GM12878 (cell line): ENCODE results near the gene C5orf15. TPM values are rescaled to one million over a fixed set of nuclear protein-coding genes. Genes with fewer than 3 reads are reported as not detected.

Source experiments
- ATAC-seq: fragments of 200-7000 bp; cut with Tn5 transposase; 3 replicates; pipeline ENCODE4 v1.9.1; 2020; ENCODE audit warnings: mild to moderate bottlenecking, moderate library complexity
- BruUV-seq: library from RNA; stranded (reverse); fragments of 400-500 nt; replicated peaks from 2 replicates; lab custom pipeline; 2021; lab: Mats Ljungman, UMichigan
- CTCF ChIA-PET: fragments of 300-600 bp; sonication (Branson Sonifier 250); formaldehyde crosslinking; extraction: SDS; loops from one replicate; lab custom pipeline; 2021; ENCODE audit warnings: inconsistent platforms; lab: Yijun Ruan, JAX
- POLR2A ChIA-PET: fragments of 350-600 bp; formaldehyde crosslinking; extraction: SDS; loops from one replicate; lab custom pipeline; 2021; ENCODE audit warnings: inconsistent platforms; lab: Charles Lee
- RAD21 ChIA-PET: fragments of 300-600 bp; sonication (Branson Sonifier 250); formaldehyde crosslinking; loops from one replicate; lab custom pipeline; 2023; ENCODE audit warnings: antibody characterized with exemption; ENCODE audit not compliant: unreplicated experiment; lab: Charles Lee
- SMC1A ChIA-PET: fragments of 300-600 bp; sonication (Branson Sonifier 250); formaldehyde crosslinking; loops from one replicate; lab custom pipeline; 2023; ENCODE audit not compliant: unreplicated experiment, uncharacterized antibody; lab: Charles Lee
- DNase-seq: peaks from one replicate; pipeline ENCODE4 v3.0.0-alpha.2; 2011; ENCODE audit warnings: low read depth, low spot score
- FAIRE-seq: peaks from 3 replicates; lab custom pipeline; 2011; peaks lifted over from hg19 to GRCh38; lab: Jason Lieb, UNC
- H2AFZ ChIP-seq: 2 replicates; pipeline ENCODE4 v1.6.0; 2011; ENCODE audit warnings: low read depth, low read length, control low read depth; ENCODE audit not compliant: control insufficient read depth
- H3K27ac ChIP-seq: 2 replicates; pipeline ENCODE4 v1.5.1; 2011; ENCODE audit warnings: control low read depth; ENCODE audit not compliant: control insufficient read depth, insufficient read depth
- H3K27me3 ChIP-seq, 2 experiments: replicated peaks in 1 of 2; 2 replicates each; pipeline versions ENCODE4 v1.6.0 to v1.6.1; 2011; ENCODE audit warnings: low read length in 1 of 2; ENCODE audit not compliant: control insufficient read depth in 2 of 2, insufficient read depth in 2 of 2
- H3K36me3 ChIP-seq, 2 experiments: 2 replicates each; pipeline ENCODE4 v1.5.1; 2011; ENCODE audit warnings: low read length in 1 of 2; ENCODE audit not compliant: control insufficient read depth in 2 of 2, insufficient read depth in 2 of 2
- H3K4me1 ChIP-seq: 2 replicates; pipeline ENCODE4 v1.6.1; 2011; ENCODE audit warnings: mild to moderate bottlenecking, low read length, moderate library complexity, mixed read lengths; ENCODE audit not compliant: control insufficient read depth, insufficient read depth
- H3K4me2 ChIP-seq: 2 replicates; pipeline ENCODE4 v1.6.0; 2011; ENCODE audit warnings: control low read depth; ENCODE audit not compliant: control insufficient read depth, insufficient read depth
- H3K4me3 ChIP-seq: fragments of 200-600 bp; sonication (generic); 2 replicates; pipeline ENCODE4 v1.5.1; 2016
- H3K79me2 ChIP-seq: 2 replicates; pipeline ENCODE4 v1.6.0; 2011; ENCODE audit warnings: low read length; ENCODE audit not compliant: control insufficient read depth, insufficient read depth
- H3K9ac ChIP-seq: 2 replicates; pipeline ENCODE4 v1.8.0; 2011; ENCODE audit warnings: low read length, control low read depth, mixed read lengths; ENCODE audit not compliant: control insufficient read depth, insufficient read depth
- H3K9me3 ChIP-seq: replicated peaks from 3 replicates; pipeline ENCODE4 v1.5.1; 2011; ENCODE audit warnings: mild to moderate bottlenecking, low read length; ENCODE audit not compliant: control insufficient read depth, insufficient read depth
- H4K20me1 ChIP-seq: 2 replicates; pipeline ENCODE4 v1.6.0; 2011; ENCODE audit not compliant: control insufficient read depth, insufficient read depth
- CREM ChIP-seq: IDR thresholded peaks from 2 replicates; pipeline ENCODE4 v1.6.1; 2014; ENCODE audit warnings: antibody characterized with exemption, low read depth
- CTCF ChIP-seq, 3 experiments: IDR thresholded peaks in 2 of 3; conservative IDR thresholded peaks in 1 of 3; 2 replicates each; pipeline ENCODE4 v1.5.1; 2011; ENCODE audit warnings: low read depth in 3 of 3, low read length in 3 of 3, mild to moderate bottlenecking in 3 of 3, control low read depth in 2 of 3, moderate library complexity in 2 of 3, inconsistent platforms in 1 of 3, mixed read lengths in 1 of 3; ENCODE audit not compliant: control insufficient read depth in 2 of 3, insufficient read depth in 1 of 3; ENCODE audit errors: extremely low read depth in 1 of 3
- PML ChIP-seq: IDR thresholded peaks from 2 replicates; pipeline ENCODE4 v1.6.1; 2012; ENCODE audit warnings: low read length, inconsistent platforms
- POU2F2 ChIP-seq: IDR thresholded peaks from 3 replicates; pipeline ENCODE4 v1.6.1; 2011; ENCODE audit warnings: low read depth, mild to moderate bottlenecking, low read length, borderline replicate concordance
- WGBS: methylation state at CpG from one replicate; pipeline ENCODE4 v1.1.6; 2016; ENCODE audit warnings: low lambda C conversion rate; ENCODE audit not compliant: insufficient replicate concordance, insufficient coverage; ENCODE audit errors: missing lambda C conversion rate; 5-methylcytosine and 5-hydroxymethylcytosine counted together
- in situ Hi-C: fragments of 300-500 bp; cut with MboI; formaldehyde crosslinking; loops from 9 replicates; pipeline ENCODE4 v1.14.3; 2018; ENCODE audit warnings: mixed read lengths
- intact Hi-C: fragments of 100-400 bp; cut with micrococcal nuclease; formaldehyde crosslinking; loops from one replicate; pipeline ENCODE4 v1.14.2; 2022; ENCODE audit not compliant: unreplicated experiment
- polyA plus RNA-seq, 11 experiments: library from polyadenylated mRNA; depleted of rRNA in 4 of 11; unstranded in 6 of 11; stranded (reverse) in 5 of 11; fragments of >200 nt; fragmentation: Nextera tagmentation in 4 of 11; fragmentation: Illumina TruSeq in 1 of 11; extraction: Ambion mirVana in 4 of 11; extraction: Trizol in 1 of 11; gene quantifications; 1 replicate in 1 of 11; 2 replicates in 10 of 11; pipeline versions ENCODE4 v1.2.1 to v1.2.3, GENCODE V29; 2011 to 2016; ENCODE audit warnings: inconsistent platforms in 2 of 11, missing spikeins in 2 of 11, low read depth in 1 of 11
- total RNA-seq, 4 experiments: library from RNA; depleted of rRNA in 3 of 4; stranded (reverse); fragments of >200 nt in 3 of 4; fragmentation: Illumina TruSeq in 1 of 4; extraction: Trizol in 1 of 4; gene quantifications; 2 replicates each; pipeline versions ENCODE4 v1.2.1 to v1.2.3, GENCODE V29; 2013 to 2021

The C5orf15 gene
- total and polyA plus RNA-seq, 10 of the 15 experiments (the other 5 are each of a cell fraction or from before 2014, with no cell fraction given) = 21.7 to 69.6 (median 46.0) TPM

GRCh38 chr5:133919148-133920136 is 49.0 kb downstream of the C5orf15 start:
- no peak overlapping the region for H2AFZ ChIP-seq
- H3K4me1 ChIP-seq = no peaks in the 10 kb centered on the region
- no peak overlapping the region for H3K27ac ChIP-seq
- H3K79me2 ChIP-seq = no peaks in the 10 kb centered on the region
- H3K4me3 ChIP-seq = no peak overlapping the region
- TF ChIP-seq PML = no peak
- 0 out of 6 replicates have a peak, but pooled peaks of 1 of the 3 experiments have one; percentile 6 for TF ChIP-seq CTCF (IDR thresholded peaks at IDR 0.05 in 2 of 3, conservative IDR thresholded peaks at IDR 0.05 in 1 of 3; ENCODE audit: control insufficient read depth in 2 of 3, extremely low read depth in 1 of 3, insufficient read depth in 1 of 3, low read depth in 3 of 3, low read length in 3 of 3)
- peak; percentile 67; the same call in 1 of the 3 replicates for TF ChIP-seq POU2F2
- no peak for TF ChIP-seq CREM
- H3K9me3 ChIP-seq = no peaks in the 10 kb centered on the region
- no TSS peak for BruUV-seq
- DNase-seq (no peak), FAIRE-seq (no peak), ATAC-seq (peak; percentile 36; the same call in 2 of the 3 replicates)
- no peaks in the 10 kb centered on the region for H4K20me1 ChIP-seq
- WGBS = 61% methylated on average over 16 of the region's 16 CpGs
- no peaks in the 10 kb centered on the region for H3K36me3 ChIP-seq
- ChIA-PET CTCF (interaction anchor here (0.7 to 1.0 kb wide), 2 partner anchors 24 to 60 kb away, joined by 3 read pairs; no protein-coding TSS in a partner anchor), POLR2A (no interaction called here), SMC1A (interaction anchor here (1.1 to 1.8 kb wide), 2 partner anchors 11 to 60 kb away, joined by 4 to 5 read pairs; no protein-coding TSS in a partner anchor), RAD21 (interaction anchor here (1.5 kb wide), 1 partner anchor 9 kb away, joined by 3 read pairs; no protein-coding TSS in a partner anchor)
- no peaks in the 10 kb centered on the region for H3K27me3 ChIP-seq
- intact Hi-C loops = no loop called here
- in situ Hi-C loops = no loop called here
- H3K4me2 ChIP-seq = no peak overlapping the region
- no peak overlapping the region for H3K9ac ChIP-seq
